SK-N-SH (cell line): ENCODE measurements around the gene MAPK6.

ENCODE experiments used
- CHD2 ChIP-seq: fragments of 150-350 bp; IDR thresholded peaks from 2 replicates; pipeline ENCODE4 v1.6.1; 2018; ENCODE audit warnings: low read length; ENCODE audit not compliant: partially characterized antibody
- EP300 ChIP-seq, 2 experiments: IDR thresholded peaks; 2 replicates each; pipeline versions ENCODE4 v1.4.0 to v1.6.1; 2012; ENCODE audit warnings: borderline replicate concordance in 1 of 2, low read depth in 1 of 2, low read length in 1 of 2
- EZH2phosphoT487 ChIP-seq: fragments of 200-600 bp; sonication (generic); IDR thresholded peaks from 2 replicates; pipeline ENCODE4 v1.6.1; 2017; ENCODE audit warnings: low read depth, mixed run types, mild to moderate bottlenecking, antibody characterized with exemption, moderate library complexity, borderline replicate concordance
- FOXJ3 ChIP-seq: sonication (generic); formaldehyde crosslinking; IDR thresholded peaks from 2 replicates; pipeline ENCODE4 v1.5.1; 2020; ENCODE audit warnings: mild to moderate bottlenecking, missing genetic modification reagents
- FOXM1 ChIP-seq: IDR thresholded peaks from 2 replicates; pipeline ENCODE4 v1.4.0; 2012; ENCODE audit warnings: low read depth, mild to moderate bottlenecking
- POLR2AphosphoS5 ChIP-seq: IDR thresholded peaks from 2 replicates; pipeline ENCODE4 v1.6.1; 2012; ENCODE audit warnings: low read depth, low read length
- RAD21 ChIP-seq: IDR thresholded peaks from 2 replicates; pipeline ENCODE4 v1.6.1; 2012; ENCODE audit warnings: mild to moderate bottlenecking, low read length
- SIN3A ChIP-seq: IDR thresholded peaks from 2 replicates; pipeline ENCODE4 v1.6.1; 2012; ENCODE audit warnings: low read depth, mild to moderate bottlenecking, low read length, moderate library complexity, borderline replicate concordance
- TAF1 ChIP-seq: IDR thresholded peaks from 2 replicates; pipeline ENCODE4 v1.6.1; 2012; ENCODE audit warnings: low read depth, mild to moderate bottlenecking, low read length, moderate library complexity, borderline replicate concordance
- TEAD4 ChIP-seq: IDR thresholded peaks from 2 replicates; pipeline ENCODE4 v1.4.0; 2012; ENCODE audit warnings: mild to moderate bottlenecking, borderline replicate concordance; ENCODE audit not compliant: insufficient read depth
- TF ChIP-seq, protein P1 (sequence below): fragments of 200-600 bp; sonication (generic); IDR thresholded peaks from 2 replicates; pipeline ENCODE4 v1.6.1; 2017; ENCODE audit warnings: antibody characterized with exemption, mild to moderate bottlenecking, moderate library complexity
- TF ChIP-seq, protein P2 (sequence below): IDR thresholded peaks from 2 replicates; pipeline ENCODE4; 2012
- TF ChIP-seq, protein P3 (sequence below): IDR thresholded peaks from 2 replicates; pipeline ENCODE4 v1.6.1; 2012; ENCODE audit warnings: mild to moderate bottlenecking, low read depth, low read length, moderate library complexity

DNA sequence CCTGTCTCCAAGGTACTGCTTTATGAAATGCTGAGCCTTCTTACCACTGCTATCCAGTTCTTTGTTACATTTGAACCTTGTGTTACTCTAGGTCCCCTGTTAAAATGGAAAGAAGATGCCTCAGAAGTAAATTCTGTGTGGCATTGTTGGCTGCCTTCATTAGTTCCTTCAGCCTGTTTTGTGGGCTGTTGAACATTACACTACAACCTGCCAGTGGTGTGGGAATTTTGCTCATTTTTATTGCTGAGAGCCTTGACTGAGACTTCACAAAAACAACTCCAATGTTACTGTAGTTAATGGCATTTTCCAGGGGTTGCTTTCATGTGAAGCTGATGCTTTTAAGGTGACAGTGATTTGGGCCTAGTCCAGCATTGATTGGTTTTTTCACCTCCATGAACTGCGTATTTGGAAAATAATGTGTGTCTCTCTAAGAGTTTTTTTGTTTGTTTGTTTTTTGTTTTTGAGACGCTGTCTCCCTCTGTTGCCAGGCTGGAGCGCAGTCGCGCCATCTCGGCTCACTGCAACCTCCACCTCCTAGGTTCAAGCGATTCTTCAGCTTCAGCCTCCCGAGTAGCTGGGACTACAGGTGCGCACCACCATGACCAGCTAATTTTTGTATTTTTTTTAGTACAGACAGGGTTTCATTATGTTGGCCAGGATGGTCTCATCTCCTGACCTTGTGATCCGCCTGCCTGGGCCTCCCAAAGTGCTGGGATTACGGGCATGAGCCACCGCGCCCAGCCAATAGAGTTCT lies 4.3 kb downstream of the MAPK6 start:
- TF ChIP-seq, protein P1, sequence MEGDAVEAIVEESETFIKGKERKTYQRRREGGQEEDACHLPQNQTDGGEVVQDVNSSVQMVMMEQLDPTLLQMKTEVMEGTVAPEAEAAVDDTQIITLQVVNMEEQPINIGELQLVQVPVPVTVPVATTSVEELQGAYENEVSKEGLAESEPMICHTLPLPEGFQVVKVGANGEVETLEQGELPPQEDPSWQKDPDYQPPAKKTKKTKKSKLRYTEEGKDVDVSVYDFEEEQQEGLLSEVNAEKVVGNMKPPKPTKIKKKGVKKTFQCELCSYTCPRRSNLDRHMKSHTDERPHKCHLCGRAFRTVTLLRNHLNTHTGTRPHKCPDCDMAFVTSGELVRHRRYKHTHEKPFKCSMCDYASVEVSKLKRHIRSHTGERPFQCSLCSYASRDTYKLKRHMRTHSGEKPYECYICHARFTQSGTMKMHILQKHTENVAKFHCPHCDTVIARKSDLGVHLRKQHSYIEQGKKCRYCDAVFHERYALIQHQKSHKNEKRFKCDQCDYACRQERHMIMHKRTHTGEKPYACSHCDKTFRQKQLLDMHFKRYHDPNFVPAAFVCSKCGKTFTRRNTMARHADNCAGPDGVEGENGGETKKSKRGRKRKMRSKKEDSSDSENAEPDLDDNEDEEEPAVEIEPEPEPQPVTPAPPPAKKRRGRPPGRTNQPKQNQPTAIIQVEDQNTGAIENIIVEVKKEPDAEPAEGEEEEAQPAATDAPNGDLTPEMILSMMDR: no peak
- no peak for TF ChIP-seq POLR2AphosphoS5
- no peak for TF ChIP-seq RAD21
- TF ChIP-seq CHD2: no peak
- no peak for TF ChIP-seq TEAD4
- no peak for TF ChIP-seq EP300 (IDR thresholded peaks at IDR 0.05; ENCODE audit: borderline replicate concordance in 1 of 2, low read depth in 1 of 2, low read length in 1 of 2)
- no peak for TF ChIP-seq TAF1
- TF ChIP-seq FOXM1: no peak
- TF ChIP-seq, protein P2, sequence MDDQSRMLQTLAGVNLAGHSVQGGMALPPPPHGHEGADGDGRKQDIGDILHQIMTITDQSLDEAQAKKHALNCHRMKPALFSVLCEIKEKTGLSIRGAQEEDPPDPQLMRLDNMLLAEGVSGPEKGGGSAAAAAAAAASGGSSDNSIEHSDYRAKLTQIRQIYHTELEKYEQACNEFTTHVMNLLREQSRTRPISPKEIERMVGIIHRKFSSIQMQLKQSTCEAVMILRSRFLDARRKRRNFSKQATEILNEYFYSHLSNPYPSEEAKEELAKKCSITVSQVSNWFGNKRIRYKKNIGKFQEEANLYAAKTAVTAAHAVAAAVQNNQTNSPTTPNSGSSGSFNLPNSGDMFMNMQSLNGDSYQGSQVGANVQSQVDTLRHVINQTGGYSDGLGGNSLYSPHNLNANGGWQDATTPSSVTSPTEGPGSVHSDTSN: no peak
- TF ChIP-seq, protein P3, sequence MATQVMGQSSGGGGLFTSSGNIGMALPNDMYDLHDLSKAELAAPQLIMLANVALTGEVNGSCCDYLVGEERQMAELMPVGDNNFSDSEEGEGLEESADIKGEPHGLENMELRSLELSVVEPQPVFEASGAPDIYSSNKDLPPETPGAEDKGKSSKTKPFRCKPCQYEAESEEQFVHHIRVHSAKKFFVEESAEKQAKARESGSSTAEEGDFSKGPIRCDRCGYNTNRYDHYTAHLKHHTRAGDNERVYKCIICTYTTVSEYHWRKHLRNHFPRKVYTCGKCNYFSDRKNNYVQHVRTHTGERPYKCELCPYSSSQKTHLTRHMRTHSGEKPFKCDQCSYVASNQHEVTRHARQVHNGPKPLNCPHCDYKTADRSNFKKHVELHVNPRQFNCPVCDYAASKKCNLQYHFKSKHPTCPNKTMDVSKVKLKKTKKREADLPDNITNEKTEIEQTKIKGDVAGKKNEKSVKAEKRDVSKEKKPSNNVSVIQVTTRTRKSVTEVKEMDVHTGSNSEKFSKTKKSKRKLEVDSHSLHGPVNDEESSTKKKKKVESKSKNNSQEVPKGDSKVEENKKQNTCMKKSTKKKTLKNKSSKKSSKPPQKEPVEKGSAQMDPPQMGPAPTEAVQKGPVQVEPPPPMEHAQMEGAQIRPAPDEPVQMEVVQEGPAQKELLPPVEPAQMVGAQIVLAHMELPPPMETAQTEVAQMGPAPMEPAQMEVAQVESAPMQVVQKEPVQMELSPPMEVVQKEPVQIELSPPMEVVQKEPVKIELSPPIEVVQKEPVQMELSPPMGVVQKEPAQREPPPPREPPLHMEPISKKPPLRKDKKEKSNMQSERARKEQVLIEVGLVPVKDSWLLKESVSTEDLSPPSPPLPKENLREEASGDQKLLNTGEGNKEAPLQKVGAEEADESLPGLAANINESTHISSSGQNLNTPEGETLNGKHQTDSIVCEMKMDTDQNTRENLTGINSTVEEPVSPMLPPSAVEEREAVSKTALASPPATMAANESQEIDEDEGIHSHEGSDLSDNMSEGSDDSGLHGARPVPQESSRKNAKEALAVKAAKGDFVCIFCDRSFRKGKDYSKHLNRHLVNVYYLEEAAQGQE: no peak
- TF ChIP-seq EZH2phosphoT487: no peak
- TF ChIP-seq SIN3A: no peak
- no peak for TF ChIP-seq FOXJ3 (CRISPR knock-in tag)
